ENCODE results near the gene GDPD5. TPM values are rescaled to one million over a fixed set of nuclear protein-coding genes. Genes with fewer than 3 reads are reported as not detected.

The GDPD5 gene
- total and polyA plus RNA-seq, 9 of the 15 experiments (the other 6 are each of a cell fraction or from before 2014, with no cell fraction given): 0.32 to 27.3 (median 8.0) TPM

- Histone ChIP-seq H3K9me1 (ENCODE audit: control insufficient read depth, insufficient read depth, low read length) (no peaks in the 10 kb centered on the region), H3K27me3 (ENCODE audit: control insufficient read depth in 2 of 2, insufficient read depth in 2 of 2, low read length in 2 of 2) (no peaks in the 10 kb centered on the region), H3K36me3 (ENCODE audit: control insufficient read depth, insufficient read depth, low read length) (no peaks in the 10 kb centered on the region), H3K9ac (ENCODE audit: insufficient read depth in 1 of 2, low read depth in 2 of 2, low read length in 2 of 2) (peak overlapping the region in 1 of 2 experiments; percentile 69; a peak in 2 of 4 replicates), H2AFZ (ENCODE audit: low read depth, low read length) (no peak overlapping the region), H3K4me3 (no peak overlapping the region), H3K27ac (ENCODE audit: extremely low read depth, low read depth, low read length) (no peak overlapping the region), H3K4me1 (replicated peaks in 1 of 2; ENCODE audit: control insufficient read depth in 2 of 2, insufficient read depth in 2 of 2, low read length in 2 of 2) (peaks cover 0 to 34% of the 10 kb centered on the region in 2 experiments; a peak in 1 of 5 replicates), H4K20me1 (replicated peaks; ENCODE audit: control insufficient read depth, insufficient read depth, low read length) (no peaks in the 10 kb centered on the region), H3K4me2 (ENCODE audit: insufficient read depth, low read length) (no peak overlapping the region), H3K9me3 (replicated peaks; ENCODE audit: control insufficient read depth, insufficient read depth, low read depth, low read length) (no peaks in the 10 kb centered on the region), H3K79me2 (ENCODE audit: control insufficient read depth, insufficient read depth, low read length) (no peaks in the 10 kb centered on the region)
- intact Hi-C loops (cut with micrococcal nuclease) (no loop called here), in situ Hi-C loops (cut with MboI) (loop anchor here (10.0 to 25.0 kb wide), 2 partner anchors 344 to 421 kb away; no protein-coding TSS in a partner anchor)
- no peak for DNase-seq (ENCODE audit: extremely low read depth in 1 of 4, low spot score in 3 of 4)
- POLR2A ChIA-PET: interaction anchor here (1.2 to 2.4 kb wide), 4 partner anchors 21 to 41 kb away, joined by 3 to 6 read pairs (median 6); no protein-coding TSS in a partner anchor
- TF ChIP-seq POLR2G (IDR thresholded peaks at IDR 0.05; ENCODE audit: low read depth, low read length) (0 out of 2 replicates have a peak, but pooled peaks have one; percentile 24), ZNF695 (CRISPR knock-in tag; IDR thresholded peaks at IDR 0.05) (no peak)
- 46% methylated on average over 19 of the region's 27 CpGs for WGBS (ENCODE audit: insufficient coverage, low coverage, missing lambda C conversion rate)
- no peak for FAIRE-seq
- ATAC-seq: no peak
- CTCF ChIA-PET (ENCODE audit: low intra/inter-chr PET ratio): interaction anchor here (0.7 to 1.4 kb wide), 3 partner anchors 49 to 93 kb away, joined by 3 to 4 read pairs (median 3); no protein-coding TSS in a partner anchor
- BruUV-seq (replicated peaks): no TSS peak
These were observed 84.6 kb downstream of the GDPD5 start for GRCh38 chr11:75440960-75441803.
